MM.1S (cell line): ENCODE data around the gene CUL1.

Experiments
- EZH2 ChIP-seq: fragments of 300-600 bp; sonication (generic); optimal IDR thresholded peaks from 2 replicates; pipeline ENCODE3; 2017; ENCODE audit warnings: low read depth, mild to moderate bottlenecking, antibody characterized with exemption, low read length, mixed read lengths
- EZH2phosphoT487 ChIP-seq: fragments of 300-600 bp; sonication (generic); IDR thresholded peaks from 2 replicates; pipeline ENCODE4 v1.6.1; 2018; ENCODE audit warnings: antibody characterized with exemption, low read length
- TF ChIP-seq, protein P1 (sequence below): fragments of 300-600 bp; sonication (generic); IDR thresholded peaks from 2 replicates; pipeline ENCODE4 v1.5.1; 2016; ENCODE audit warnings: antibody characterized with exemption, low read length, mixed read lengths

DNA sequence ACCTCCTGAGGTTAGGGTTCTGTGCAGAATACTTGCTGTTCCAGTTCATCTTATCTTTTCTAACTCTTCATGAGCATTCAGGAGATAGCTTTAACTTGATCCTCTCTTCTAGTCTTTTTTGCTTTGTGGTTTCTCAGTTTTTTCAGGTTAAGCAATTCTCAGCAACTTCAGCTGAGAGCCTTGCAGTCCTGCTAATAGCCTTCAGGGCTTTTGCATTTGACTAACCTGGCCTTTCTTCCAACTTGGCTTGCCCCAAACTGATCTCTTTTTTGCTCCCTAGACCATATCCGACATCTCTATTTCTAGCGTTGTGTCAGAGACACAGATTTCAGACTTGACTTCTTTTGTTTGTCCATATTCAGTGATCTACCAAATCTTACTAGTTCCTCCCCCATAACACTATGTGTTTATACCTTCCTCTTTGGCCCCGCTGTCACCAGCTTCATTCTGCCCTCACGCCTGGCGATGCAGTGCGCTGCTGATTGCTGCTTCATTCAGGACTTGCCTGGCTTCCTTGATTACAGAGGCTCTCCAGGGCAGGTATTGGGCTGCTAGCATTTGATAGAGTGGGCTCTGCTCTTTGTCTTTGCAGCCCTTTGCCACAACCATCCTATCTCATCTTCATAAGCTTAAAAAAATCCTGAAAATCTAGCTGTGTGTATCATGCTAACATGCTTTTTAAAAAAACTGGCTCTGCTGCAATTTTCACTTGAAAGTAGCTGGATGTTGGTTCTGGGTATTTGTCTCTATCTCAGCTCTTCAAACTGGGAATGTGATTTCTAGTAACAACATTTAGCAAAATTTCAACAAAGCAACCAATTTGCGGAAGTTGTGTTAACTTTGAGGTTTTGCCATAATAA lies 9.6 kb downstream of the CUL1 start:
- TF ChIP-seq, protein P1, sequence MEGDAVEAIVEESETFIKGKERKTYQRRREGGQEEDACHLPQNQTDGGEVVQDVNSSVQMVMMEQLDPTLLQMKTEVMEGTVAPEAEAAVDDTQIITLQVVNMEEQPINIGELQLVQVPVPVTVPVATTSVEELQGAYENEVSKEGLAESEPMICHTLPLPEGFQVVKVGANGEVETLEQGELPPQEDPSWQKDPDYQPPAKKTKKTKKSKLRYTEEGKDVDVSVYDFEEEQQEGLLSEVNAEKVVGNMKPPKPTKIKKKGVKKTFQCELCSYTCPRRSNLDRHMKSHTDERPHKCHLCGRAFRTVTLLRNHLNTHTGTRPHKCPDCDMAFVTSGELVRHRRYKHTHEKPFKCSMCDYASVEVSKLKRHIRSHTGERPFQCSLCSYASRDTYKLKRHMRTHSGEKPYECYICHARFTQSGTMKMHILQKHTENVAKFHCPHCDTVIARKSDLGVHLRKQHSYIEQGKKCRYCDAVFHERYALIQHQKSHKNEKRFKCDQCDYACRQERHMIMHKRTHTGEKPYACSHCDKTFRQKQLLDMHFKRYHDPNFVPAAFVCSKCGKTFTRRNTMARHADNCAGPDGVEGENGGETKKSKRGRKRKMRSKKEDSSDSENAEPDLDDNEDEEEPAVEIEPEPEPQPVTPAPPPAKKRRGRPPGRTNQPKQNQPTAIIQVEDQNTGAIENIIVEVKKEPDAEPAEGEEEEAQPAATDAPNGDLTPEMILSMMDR, result no peak
- TF ChIP-seq EZH2 (no peak), EZH2phosphoT487 (no peak)
